GM19463 (cell line): ENCODE measurements around the gene FOXN3.

Experiments used
- ATAC-seq: cut with Tn5 transposase; IDR thresholded peaks from one replicate; pipeline ENCODE4 v1.9.1; 2021; ENCODE audit warnings: mild to moderate bottlenecking, moderate library complexity; ENCODE audit not compliant: unreplicated experiment

FOXN3 gene

DNA sequence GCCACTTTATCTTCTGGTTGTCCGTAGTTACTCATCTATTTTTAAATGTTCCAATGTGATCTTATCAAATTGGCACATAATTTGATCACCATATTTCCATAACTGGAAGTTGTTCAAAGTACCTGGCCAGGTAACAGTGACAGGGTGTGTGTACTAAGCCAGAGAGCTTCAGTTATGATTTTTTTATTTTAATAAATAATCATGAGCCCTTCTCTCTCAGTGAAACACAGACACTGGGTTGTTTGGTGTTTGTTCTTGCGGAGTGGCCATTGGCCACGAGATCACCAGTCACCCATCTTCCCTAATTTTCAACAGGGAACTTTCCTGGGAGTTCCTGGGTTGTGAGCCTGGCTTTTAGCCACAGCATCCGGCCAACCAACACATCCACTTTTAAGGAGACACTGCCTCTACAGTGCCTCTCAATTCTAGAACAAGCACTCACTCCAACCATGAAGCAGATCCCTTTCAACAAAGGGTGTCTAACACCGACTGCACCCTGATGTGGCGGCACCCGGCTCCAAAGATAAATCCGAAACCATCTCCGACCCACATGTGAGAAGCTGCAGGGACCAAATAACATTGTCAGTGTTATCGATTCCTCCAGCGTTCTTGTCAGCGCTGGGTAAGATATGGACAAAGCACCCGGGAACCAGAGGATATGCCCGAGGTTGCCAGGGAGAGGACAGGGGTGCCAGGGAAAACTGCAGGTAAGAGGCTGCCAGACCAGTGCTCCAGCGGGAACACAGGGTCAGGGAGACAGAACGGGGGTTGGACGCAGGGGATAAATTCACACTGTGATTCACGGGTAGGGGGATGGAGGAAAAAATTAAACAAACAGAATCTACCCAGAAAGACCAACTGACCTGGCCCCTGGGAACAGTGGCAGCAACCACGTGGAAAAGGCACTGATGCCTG is 49.9 kb downstream of the FOXN3 start:
- no peak for ATAC-seq

DNA sequence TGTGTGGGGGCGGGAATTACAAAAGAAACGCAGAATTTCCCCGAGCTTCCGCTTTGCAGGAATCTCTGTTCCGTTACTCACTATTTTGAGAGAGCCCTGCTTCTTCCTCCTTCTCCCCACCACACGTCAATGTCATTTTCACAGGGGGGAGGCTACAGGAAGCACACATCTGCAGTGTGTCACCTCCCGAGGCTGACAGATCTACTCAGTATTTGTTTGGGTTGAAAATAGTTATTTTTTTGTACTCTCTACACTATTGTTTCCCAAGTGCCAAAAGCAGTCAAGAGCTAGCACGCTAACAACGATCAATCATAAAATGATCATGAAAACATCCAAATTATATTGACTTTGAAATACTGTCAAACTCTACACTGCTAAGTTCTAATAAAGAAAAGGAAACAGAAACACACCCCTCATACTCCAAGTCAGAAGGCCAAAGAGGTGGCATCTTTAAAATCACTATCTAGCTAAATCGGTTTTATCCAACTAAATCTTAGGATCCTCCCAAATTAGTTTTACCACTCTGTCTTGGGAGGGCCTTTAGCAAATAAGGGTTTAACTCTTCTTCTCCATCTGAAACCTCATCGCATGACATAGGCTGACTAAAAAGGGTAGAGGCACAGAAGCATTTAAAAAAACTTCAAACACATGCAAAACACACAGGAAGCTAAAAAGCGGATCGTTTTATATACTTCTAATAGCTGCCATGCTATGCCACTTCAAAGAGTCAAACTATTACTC is 51.8 kb downstream of the FOXN3 start:
- ATAC-seq = peak; percentile 88

- no peak for ATAC-seq
Observed at GRCh38 chr14:89364316-89364715, 52.7 kb downstream of the FOXN3 start.

GRCh38 chr14:89360277-89360676 is 56.8 kb downstream of the FOXN3 start:
- no peak for ATAC-seq

DNA sequence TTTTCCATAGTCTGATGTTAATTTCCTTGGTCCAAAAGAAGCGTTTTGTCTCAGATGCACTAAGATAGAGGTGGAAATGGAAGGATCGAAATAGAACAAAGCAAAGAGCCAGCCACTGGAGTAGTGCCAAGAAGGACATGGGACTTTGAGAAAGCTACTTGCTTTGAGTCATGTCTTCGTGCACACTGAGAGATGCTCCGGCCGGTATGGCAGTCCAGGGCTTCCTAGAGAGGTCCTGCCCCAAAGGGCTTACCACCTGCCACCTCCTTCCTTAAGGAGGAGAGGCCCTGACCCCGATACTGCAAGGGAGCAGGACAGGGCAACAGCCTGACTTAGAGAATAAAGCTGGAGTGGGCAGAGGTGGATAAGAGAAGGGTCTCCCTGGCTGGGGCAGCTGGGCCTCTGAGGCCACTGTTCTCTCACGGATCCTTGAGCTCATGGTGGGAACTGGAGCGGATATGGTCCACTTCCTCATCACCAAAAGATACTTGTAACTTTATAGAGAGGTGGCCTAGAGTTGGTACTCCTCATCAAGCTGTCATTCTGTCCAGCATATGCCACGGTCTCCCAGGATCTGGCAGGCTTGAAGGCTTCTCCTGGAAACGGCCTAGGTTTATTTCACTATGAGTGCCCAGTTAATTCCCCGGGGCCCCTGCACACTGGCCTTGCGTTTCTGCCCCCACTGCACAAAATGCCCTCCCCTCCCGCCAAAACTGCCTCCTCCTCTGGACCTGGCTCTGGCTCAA is 57.4 kb downstream of the FOXN3 start:
- ATAC-seq = no peak

GRCh38 chr14:89357655-89358297 is 59.3 kb downstream of the FOXN3 start:
- ATAC-seq = no peak

DNA sequence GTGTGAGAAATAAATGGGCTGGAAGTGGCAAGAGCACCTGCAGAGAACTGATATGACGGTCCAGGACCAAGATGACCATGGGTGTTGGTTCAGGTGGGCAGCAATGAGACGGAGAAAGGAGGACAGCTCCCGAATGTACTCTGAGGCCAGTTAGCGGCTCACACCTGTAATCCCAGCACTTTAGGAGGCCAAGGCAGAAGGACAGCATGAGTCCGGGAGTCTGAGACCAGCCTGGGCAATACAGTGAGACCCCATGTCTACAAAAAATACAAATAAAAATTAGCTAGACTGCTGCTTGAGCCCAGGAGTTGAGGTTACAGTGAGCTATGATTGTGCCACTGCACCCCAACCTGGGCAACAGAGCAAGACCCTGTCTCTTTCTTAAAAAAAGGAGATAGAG is 60.1 kb downstream of the FOXN3 start:
- ATAC-seq = no peak

DNA sequence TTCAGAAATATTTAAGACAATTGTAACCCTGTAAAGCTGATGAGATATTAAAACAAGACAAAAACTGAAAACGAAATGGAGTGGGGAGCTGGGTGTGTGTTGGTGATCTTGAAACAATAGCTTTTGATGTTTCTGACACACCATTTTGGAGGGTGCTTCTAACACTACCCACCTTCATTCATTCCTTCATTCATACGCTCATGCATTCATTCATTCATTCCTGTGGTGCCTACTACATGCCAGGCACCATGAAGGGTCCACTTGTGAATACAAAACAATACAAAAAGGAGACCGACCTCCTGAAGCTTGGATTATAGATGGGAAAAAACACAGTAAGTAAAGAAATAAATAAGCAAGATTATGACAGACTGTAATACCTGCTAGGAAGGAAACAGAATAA is 60.5 kb downstream of the FOXN3 start:
- ATAC-seq = no peak

GRCh38 chr14:89353766-89354113 is 63.3 kb downstream of the FOXN3 start:
- no peak for ATAC-seq

GRCh38 chr14:89352976-89353765 is 63.9 kb downstream of the FOXN3 start:
- ATAC-seq = no peak

DNA sequence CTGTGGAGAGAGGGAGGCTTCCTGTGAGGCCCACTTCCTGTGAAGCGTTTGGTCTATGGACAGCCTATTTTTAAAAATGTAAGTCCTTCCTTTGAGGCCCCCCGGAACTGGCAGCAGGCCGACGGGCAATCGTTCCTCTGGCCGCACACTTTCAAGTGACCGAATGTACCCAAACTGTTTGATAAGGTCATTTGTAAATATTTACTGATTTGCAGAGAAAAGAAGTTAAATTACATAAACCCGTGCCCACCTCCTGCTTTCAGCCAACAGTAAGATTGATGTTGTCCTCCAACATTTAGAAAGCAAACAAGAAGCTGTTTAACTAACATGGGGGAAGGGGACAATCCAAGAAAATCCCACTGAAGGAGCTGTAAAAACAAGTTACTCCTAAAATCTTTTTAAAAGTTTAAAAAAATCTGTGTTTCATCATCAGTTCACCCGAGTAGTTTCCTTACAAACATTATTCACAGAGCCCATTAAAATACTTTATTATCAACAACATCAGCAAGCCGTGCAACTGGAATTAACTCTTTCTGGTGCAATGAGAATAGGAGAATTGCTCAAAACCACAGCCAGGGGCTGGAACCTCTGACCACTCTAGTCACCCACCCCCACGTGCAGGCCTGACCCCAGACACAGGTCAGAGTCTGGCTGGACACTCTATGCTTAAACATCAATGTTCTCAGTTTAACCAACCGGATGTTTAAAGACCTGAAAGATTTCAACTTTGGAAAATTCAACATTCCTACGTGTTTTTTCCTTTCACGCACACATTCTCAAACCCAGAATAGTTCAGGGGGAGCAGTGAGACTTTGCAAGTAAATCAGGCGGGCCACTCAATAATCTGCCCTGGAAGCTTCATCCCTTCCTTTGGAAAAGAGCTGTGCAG is 65.3 kb downstream of the FOXN3 start:
- peak; percentile 75 for ATAC-seq

DNA sequence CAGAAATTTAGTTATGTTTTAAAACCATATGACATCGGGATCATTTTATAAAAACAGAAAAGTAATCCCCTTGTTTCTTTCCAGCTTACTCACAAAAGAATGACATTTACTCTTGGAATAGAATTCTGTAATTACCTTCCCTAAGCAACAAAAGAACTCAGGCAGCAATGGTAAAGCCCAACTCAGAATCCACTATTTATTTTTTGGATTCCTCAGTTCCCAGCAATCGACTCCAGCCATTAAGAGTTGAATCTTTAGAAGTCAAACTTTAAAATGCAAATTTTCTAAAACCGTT is 65.9 kb downstream of the FOXN3 start:
- no peak for ATAC-seq

GRCh38 chr14:89350152-89350551 is 66.9 kb downstream of the FOXN3 start:
- ATAC-seq = no peak

GRCh38 chr14:89349171-89350008 is 67.6 kb downstream of the FOXN3 start:
- no peak for ATAC-seq

- no peak for ATAC-seq
Observed at GRCh38 chr14:89348722-89349121, 68.3 kb downstream of the FOXN3 start.

DNA sequence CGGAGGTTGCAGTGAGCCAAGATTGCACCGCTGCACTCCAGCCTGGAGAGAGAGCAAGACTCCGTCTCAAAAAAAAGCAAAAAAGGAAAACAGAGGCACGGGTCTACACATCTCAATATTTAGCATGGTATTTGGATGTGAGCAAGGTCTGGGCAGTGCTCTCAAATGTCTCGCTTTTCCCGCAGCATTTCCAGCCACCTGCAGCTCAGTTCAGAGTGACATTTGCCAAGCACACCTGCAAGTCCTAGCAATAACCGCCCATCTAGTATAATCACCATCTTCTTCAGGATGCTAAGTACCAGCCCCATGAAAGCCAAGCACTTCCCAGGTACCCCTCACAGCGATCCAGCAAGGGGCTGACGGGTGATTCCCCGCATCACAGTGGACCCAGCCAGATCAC is 69.1 kb downstream of the FOXN3 start:
- ATAC-seq = no peak

GRCh38 chr14:89344920-89345254 is 72.1 kb downstream of the FOXN3 start:
- ATAC-seq = no peak

DNA sequence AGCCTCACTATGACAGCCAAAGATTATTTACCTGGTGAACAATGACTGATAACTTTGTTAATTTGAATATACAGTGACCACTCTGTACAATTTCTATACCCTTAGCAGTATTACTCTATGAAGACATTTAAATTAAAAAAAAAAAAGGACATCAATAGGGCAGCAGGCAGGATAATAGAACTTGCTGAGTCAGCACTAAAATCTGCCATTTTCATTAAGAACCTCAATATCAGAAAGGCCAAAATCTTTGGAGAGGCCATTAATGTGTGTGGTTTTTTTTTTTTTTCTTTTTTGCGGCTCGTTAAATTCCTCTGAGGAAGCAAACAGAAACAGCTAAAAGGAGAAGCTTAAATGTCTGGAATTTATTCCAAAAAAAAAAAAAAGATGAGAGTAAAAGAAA is 73.7 kb downstream of the FOXN3 start:
- ATAC-seq = no peak

DNA sequence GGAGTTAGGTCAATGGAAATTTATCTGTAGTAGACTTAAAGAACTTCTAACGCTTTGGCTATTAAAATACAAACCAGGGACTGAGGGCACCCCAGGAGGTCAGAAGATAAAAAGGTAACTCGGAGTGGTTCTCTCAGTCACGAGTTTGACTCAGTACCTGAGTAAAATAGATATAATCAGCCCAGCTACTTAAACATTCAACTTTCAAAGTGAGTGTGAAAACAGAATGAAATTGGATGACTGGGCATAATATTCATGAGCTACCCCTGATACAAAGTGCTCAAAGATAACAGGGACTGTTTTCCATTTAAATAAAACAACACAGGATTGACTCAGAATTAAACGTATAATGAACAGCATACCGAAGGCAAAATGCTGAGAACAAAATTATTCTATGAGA is 75.0 kb downstream of the FOXN3 start:
- ATAC-seq = no peak
